ENCODE data around the gene MAP4. TPM values are rescaled to one million over a fixed set of nuclear protein-coding genes. Genes with fewer than 3 reads are reported as not detected.
"Not testable (repeated sequence)": the region's sequence is repeated elsewhere in the genome, so short reads cannot be mapped to it uniquely, and the experiment has no call there.

Gene MAP4
- total and polyA plus RNA-seq, 4 donors = 16.6 to 41.4 (median 30.8) TPM

- 97% methylated on average over 4 of the region's 4 CpGs for WGBS
- no peak overlapping the region for H3K4me3 ChIP-seq (ENCODE audit: low read depth in 1 of 3, low read length in 3 of 3)
- no peak overlapping the region for H3K9ac ChIP-seq (ENCODE audit: low read depth in 1 of 2, low read length in 2 of 2)
- H3K4me1 ChIP-seq (ENCODE audit: control insufficient read depth in 4 of 4, insufficient read depth in 4 of 4, low read length in 3 of 4) = peaks cover 0 to 3% (median 0%) of the 10 kb centered on the region in 4 donors
- H3K9me3 ChIP-seq (ENCODE audit: control insufficient read depth in 4 of 4, low read length in 3 of 4) = no peaks in the 10 kb centered on the region
- DNase-seq (ENCODE audit: low spot score) = no peak
- H3K27me3 ChIP-seq (ENCODE audit: control insufficient read depth in 4 of 4, insufficient read depth in 4 of 4, low read length in 3 of 4) = no peaks in the 10 kb centered on the region
- H3K36me3 ChIP-seq (ENCODE audit: control insufficient read depth in 4 of 4, insufficient read depth in 3 of 4, low read depth in 1 of 4, low read length in 3 of 4) = peaks cover 4 to 11% (median 4%) of the 10 kb centered on the region in 4 donors
- TF ChIP-seq HNF4A (conservative IDR thresholded peaks at IDR 0.05) = no peak
- no peak for TF ChIP-seq FOXA1 (IDR thresholded peaks at IDR 0.05)
- no peak for TF ChIP-seq RXRA (IDR thresholded peaks at IDR 0.05)
- TF ChIP-seq, protein P1, sequence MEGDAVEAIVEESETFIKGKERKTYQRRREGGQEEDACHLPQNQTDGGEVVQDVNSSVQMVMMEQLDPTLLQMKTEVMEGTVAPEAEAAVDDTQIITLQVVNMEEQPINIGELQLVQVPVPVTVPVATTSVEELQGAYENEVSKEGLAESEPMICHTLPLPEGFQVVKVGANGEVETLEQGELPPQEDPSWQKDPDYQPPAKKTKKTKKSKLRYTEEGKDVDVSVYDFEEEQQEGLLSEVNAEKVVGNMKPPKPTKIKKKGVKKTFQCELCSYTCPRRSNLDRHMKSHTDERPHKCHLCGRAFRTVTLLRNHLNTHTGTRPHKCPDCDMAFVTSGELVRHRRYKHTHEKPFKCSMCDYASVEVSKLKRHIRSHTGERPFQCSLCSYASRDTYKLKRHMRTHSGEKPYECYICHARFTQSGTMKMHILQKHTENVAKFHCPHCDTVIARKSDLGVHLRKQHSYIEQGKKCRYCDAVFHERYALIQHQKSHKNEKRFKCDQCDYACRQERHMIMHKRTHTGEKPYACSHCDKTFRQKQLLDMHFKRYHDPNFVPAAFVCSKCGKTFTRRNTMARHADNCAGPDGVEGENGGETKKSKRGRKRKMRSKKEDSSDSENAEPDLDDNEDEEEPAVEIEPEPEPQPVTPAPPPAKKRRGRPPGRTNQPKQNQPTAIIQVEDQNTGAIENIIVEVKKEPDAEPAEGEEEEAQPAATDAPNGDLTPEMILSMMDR (IDR thresholded peaks at IDR 0.05; ENCODE audit: low read depth, low read length, missing input control) = no peak
- TF ChIP-seq, protein P2, sequence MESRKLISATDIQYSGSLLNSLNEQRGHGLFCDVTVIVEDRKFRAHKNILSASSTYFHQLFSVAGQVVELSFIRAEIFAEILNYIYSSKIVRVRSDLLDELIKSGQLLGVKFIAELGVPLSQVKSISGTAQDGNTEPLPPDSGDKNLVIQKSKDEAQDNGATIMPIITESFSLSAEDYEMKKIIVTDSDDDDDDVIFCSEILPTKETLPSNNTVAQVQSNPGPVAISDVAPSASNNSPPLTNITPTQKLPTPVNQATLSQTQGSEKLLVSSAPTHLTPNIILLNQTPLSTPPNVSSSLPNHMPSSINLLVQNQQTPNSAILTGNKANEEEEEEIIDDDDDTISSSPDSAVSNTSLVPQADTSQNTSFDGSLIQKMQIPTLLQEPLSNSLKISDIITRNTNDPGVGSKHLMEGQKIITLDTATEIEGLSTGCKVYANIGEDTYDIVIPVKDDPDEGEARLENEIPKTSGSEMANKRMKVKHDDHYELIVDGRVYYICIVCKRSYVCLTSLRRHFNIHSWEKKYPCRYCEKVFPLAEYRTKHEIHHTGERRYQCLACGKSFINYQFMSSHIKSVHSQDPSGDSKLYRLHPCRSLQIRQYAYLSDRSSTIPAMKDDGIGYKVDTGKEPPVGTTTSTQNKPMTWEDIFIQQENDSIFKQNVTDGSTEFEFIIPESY (IDR thresholded peaks at IDR 0.05) = no peak
- TF ChIP-seq RAD21 (IDR thresholded peaks at IDR 0.05) = no peak
- no peak for TF ChIP-seq HNF4G (IDR thresholded peaks at IDR 0.05)
- no peak for TF ChIP-seq FOXA2 (IDR thresholded peaks at IDR 0.05)
- no peak for TF ChIP-seq TAF1 (conservative IDR thresholded peaks at IDR 0.05)
- TF ChIP-seq NR2F2 (IDR thresholded peaks at IDR 0.05) = no peak
- no peak for TF ChIP-seq YY1 (IDR thresholded peaks at IDR 0.05)
- TF ChIP-seq JUND (IDR thresholded peaks at IDR 0.05) = no peak
- TF ChIP-seq EGR1 (IDR thresholded peaks at IDR 0.05; ENCODE audit: low read depth in 2 of 2) = no peak
- TF ChIP-seq MAX (IDR thresholded peaks at IDR 0.05) = no peak
- no peak overlapping the region for H3K27ac ChIP-seq (ENCODE audit: low read depth in 1 of 2, low read length in 2 of 2)
Observed at GRCh38 chr3:47888986-47889757, 127.0 kb downstream of the MAP4 start.

DNA sequence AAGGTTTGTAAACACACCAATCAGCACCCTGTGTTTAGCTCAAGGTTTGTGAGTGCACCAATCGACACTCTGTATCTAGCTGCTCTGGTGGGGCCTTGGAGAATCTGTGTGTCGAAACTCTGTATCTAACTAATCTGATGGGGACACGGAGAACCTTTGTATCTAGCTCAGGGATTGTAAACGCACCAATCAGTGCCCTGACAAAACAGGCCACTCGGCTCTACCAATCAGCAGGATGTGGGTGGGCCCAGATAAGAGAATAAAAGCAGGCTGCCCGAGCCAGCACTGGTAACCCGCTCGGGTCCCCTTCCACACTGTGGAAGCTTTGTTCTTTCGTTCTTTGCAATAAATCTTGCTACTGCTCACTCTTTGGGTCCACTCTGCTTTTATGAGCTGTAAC, 128.2 kb downstream of the MAP4 start:
- not testable (repeated sequence) for H3K4me3 ChIP-seq (ENCODE audit: low read depth in 1 of 3, low read length in 3 of 3); H3K27me3 ChIP-seq (ENCODE audit: control insufficient read depth in 4 of 4, insufficient read depth in 4 of 4, low read length in 3 of 4); DNase-seq (ENCODE audit: low spot score); H3K27ac ChIP-seq (ENCODE audit: low read depth in 1 of 2, low read length in 2 of 2); H3K9ac ChIP-seq (ENCODE audit: low read depth in 1 of 2, low read length in 2 of 2); H3K4me1 ChIP-seq (ENCODE audit: control insufficient read depth in 4 of 4, insufficient read depth in 4 of 4, low read length in 3 of 4); H3K9me3 ChIP-seq (ENCODE audit: control insufficient read depth in 4 of 4, low read length in 3 of 4)
- H3K36me3 ChIP-seq (ENCODE audit: control insufficient read depth in 4 of 4, insufficient read depth in 3 of 4, low read depth in 1 of 4, low read length in 3 of 4) = peaks cover 4 to 11% (median 4%) of the 10 kb centered on the region in 4 donors
- 92% methylated on average over 9 of the region's 9 CpGs for WGBS

DNA sequence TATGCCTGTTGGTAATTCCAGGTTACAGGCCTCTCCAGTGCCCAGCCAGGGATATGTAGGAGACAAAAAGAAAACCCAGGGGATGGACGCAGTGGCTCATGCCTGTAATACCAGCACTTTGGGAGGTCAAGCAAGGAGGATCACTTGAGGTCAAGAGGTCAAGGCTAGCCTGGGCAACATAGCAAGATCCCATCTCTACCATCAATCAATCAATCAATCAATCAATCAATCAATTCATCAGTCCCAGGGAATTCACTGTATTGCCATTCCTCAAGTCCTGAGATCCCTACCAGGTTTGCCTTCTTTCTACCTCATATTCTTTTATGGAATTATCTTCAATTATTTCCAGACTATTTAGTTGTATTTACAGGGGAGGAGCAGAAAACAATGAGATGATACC, 131.0 kb downstream of the MAP4 start:
- no peak overlapping the region for H3K4me3 ChIP-seq (ENCODE audit: low read depth in 1 of 3, low read length in 3 of 3)
- WGBS = 98% methylated on average over 1 of the region's 1 CpG
- H3K9me3 ChIP-seq (ENCODE audit: control insufficient read depth in 4 of 4, low read length in 3 of 4) = no peaks in the 10 kb centered on the region
- H3K36me3 ChIP-seq (ENCODE audit: control insufficient read depth in 4 of 4, insufficient read depth in 3 of 4, low read depth in 1 of 4, low read length in 3 of 4) = peaks cover 0 to 3% (median 0%) of the 10 kb centered on the region in 4 donors
- H3K27ac ChIP-seq (ENCODE audit: low read depth in 1 of 2, low read length in 2 of 2) = no peak overlapping the region
- no peaks in the 10 kb centered on the region for H3K27me3 ChIP-seq (ENCODE audit: control insufficient read depth in 4 of 4, insufficient read depth in 4 of 4, low read length in 3 of 4)
- no peaks in the 10 kb centered on the region for H3K4me1 ChIP-seq (ENCODE audit: control insufficient read depth in 4 of 4, insufficient read depth in 4 of 4, low read length in 3 of 4)
- no peak for DNase-seq (ENCODE audit: low spot score)
- no peak overlapping the region for H3K9ac ChIP-seq (ENCODE audit: low read depth in 1 of 2, low read length in 2 of 2)
- TF ChIP-seq FOXA1 (IDR thresholded peaks at IDR 0.05) (no peak), HNF4G (IDR thresholded peaks at IDR 0.05) (no peak), GABPA (IDR thresholded peaks at IDR 0.05 in 1 of 2, conservative IDR thresholded peaks at IDR 0.05 in 1 of 2) (no peak), YY1 (IDR thresholded peaks at IDR 0.05) (no peak), TAF1 (conservative IDR thresholded peaks at IDR 0.05) (no peak), FOXA2 (IDR thresholded peaks at IDR 0.05) (no peak)
- TF ChIP-seq, protein P1 (IDR thresholded peaks at IDR 0.05; ENCODE audit: low read depth, low read length, missing input control) = no peak
- TF ChIP-seq, protein P3, sequence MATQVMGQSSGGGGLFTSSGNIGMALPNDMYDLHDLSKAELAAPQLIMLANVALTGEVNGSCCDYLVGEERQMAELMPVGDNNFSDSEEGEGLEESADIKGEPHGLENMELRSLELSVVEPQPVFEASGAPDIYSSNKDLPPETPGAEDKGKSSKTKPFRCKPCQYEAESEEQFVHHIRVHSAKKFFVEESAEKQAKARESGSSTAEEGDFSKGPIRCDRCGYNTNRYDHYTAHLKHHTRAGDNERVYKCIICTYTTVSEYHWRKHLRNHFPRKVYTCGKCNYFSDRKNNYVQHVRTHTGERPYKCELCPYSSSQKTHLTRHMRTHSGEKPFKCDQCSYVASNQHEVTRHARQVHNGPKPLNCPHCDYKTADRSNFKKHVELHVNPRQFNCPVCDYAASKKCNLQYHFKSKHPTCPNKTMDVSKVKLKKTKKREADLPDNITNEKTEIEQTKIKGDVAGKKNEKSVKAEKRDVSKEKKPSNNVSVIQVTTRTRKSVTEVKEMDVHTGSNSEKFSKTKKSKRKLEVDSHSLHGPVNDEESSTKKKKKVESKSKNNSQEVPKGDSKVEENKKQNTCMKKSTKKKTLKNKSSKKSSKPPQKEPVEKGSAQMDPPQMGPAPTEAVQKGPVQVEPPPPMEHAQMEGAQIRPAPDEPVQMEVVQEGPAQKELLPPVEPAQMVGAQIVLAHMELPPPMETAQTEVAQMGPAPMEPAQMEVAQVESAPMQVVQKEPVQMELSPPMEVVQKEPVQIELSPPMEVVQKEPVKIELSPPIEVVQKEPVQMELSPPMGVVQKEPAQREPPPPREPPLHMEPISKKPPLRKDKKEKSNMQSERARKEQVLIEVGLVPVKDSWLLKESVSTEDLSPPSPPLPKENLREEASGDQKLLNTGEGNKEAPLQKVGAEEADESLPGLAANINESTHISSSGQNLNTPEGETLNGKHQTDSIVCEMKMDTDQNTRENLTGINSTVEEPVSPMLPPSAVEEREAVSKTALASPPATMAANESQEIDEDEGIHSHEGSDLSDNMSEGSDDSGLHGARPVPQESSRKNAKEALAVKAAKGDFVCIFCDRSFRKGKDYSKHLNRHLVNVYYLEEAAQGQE (IDR thresholded peaks at IDR 0.05) = no peak

Data from liver (tissue), 9 donors.